ENCODE data around the gene PLK4. TPM values are rescaled to one million over a fixed set of nuclear protein-coding genes. Genes with fewer than 3 reads are reported as not detected.
"Not testable (repeated sequence)": the region's sequence is repeated elsewhere in the genome, so short reads cannot be mapped to it uniquely, and the experiment has no call there.

Gene PLK4
- total RNA-seq, 1 experiment from 2014 or later = 21.4 TPM

- H3K36me3 ChIP-seq (ENCODE audit: control insufficient read depth, insufficient read depth, low read length) = peaks cover 31% of the 10 kb centered on the region
- intact Hi-C loops (cut with micrococcal nuclease; ENCODE audit: unreplicated experiment) = no loop called here
Measured at GRCh38 chr4:127896069-127896468, 15.4 kb downstream of the PLK4 start.

GRCh38 chr4:127896528-127896927 is 15.8 kb downstream of the PLK4 start:
- Histone ChIP-seq H3K27ac (ENCODE audit: low read length) (no peak overlapping the region), H3K4me3 (ENCODE audit: low read depth in 2 of 2, low read length in 2 of 2) (no peak overlapping the region), H3K36me3 (ENCODE audit: control insufficient read depth, insufficient read depth, low read length) (peaks cover 26% of the 10 kb centered on the region), H3K27me3 (ENCODE audit: control insufficient read depth, insufficient read depth, low read length) (no peaks in the 10 kb centered on the region), H3K9me3 (ENCODE audit: control insufficient read depth, insufficient read depth, low read depth, low read length) (no peaks in the 10 kb centered on the region), H3K4me1 (ENCODE audit: control insufficient read depth, insufficient read depth, low read length) (no peaks in the 10 kb centered on the region)
- intact Hi-C loops (cut with micrococcal nuclease; ENCODE audit: unreplicated experiment) = no loop called here
- ChIA-PET CTCF (interaction anchor here (0.6 kb wide), 1 partner anchor 46 kb away, joined by 5 read pairs; no protein-coding TSS in a partner anchor), POLR2A (interaction anchor here (0.6 to 0.7 kb wide), 2 partner anchors 267 to 309 kb away, joined by 6 to 11 read pairs; no protein-coding TSS in a partner anchor)
- DNase-seq (ENCODE audit: low read depth, low spot score) = no peak
- TF ChIP-seq TCF7L2 (IDR thresholded peaks at IDR 0.05; ENCODE audit: low read depth, low read length) (no peak), POLR2AphosphoS5 (IDR thresholded peaks at IDR 0.05; ENCODE audit: low read depth, low read length) (no peak), SIN3A (IDR thresholded peaks at IDR 0.05; ENCODE audit: borderline replicate concordance, insufficient read depth, low read depth, low read length) (no peak), CTCF (IDR thresholded peaks at IDR 0.05) (no peak), REST (IDR thresholded peaks at IDR 0.05; ENCODE audit: insufficient read depth in 1 of 2, low read depth in 2 of 2, low read length in 1 of 2) (no peak)
- in situ Hi-C loops (cut with HindIII; ENCODE audit: low pct_unique_long_range_greater_than_20kb, low sequenced_read_pairs) = no loop called here
- BruUV-seq (replicated peaks) = no TSS peak
- ATAC-seq = no peak

More at GRCh38 chr4:127896069-127896468, 15.4 kb downstream of the PLK4 start:
- Histone ChIP-seq H3K9me3 (ENCODE audit: control insufficient read depth, insufficient read depth, low read depth, low read length) (no peaks in the 10 kb centered on the region), H3K27ac (ENCODE audit: low read length) (no peak overlapping the region), H3K27me3 (ENCODE audit: control insufficient read depth, insufficient read depth, low read length) (no peaks in the 10 kb centered on the region), H3K4me3 (ENCODE audit: low read depth in 2 of 2, low read length in 2 of 2) (no peak overlapping the region), H3K4me1 (ENCODE audit: control insufficient read depth, insufficient read depth, low read length) (no peaks in the 10 kb centered on the region)
- BruUV-seq (replicated peaks) = no TSS peak
- in situ Hi-C loops (cut with HindIII; ENCODE audit: low pct_unique_long_range_greater_than_20kb, low sequenced_read_pairs) = no loop called here
- ATAC-seq = no peak
- no peak for TF ChIP-seq CTCF (IDR thresholded peaks at IDR 0.05)
- ChIA-PET POLR2A (interaction anchor here (0.7 kb wide), 1 partner anchor 267 kb away, joined by 6 read pairs; no protein-coding TSS in a partner anchor), CTCF (interaction anchor here (0.6 kb wide), 1 partner anchor 47 kb away, joined by 5 read pairs; no protein-coding TSS in a partner anchor)
- DNase-seq (ENCODE audit: low read depth, low spot score) = no peak

GRCh38 chr4:127899682-127900081 is 19.0 kb downstream of the PLK4 start:
- H3K27me3 ChIP-seq (ENCODE audit: control insufficient read depth, insufficient read depth, low read length); ATAC-seq; DNase-seq (ENCODE audit: low read depth, low spot score); H3K36me3 ChIP-seq (ENCODE audit: control insufficient read depth, insufficient read depth, low read length); H3K27ac ChIP-seq (ENCODE audit: low read length); BruUV-seq (replicated peaks); POLR2A ChIA-PET; H3K4me3 ChIP-seq (ENCODE audit: low read depth in 2 of 2, low read length in 2 of 2); H3K4me1 ChIP-seq (ENCODE audit: control insufficient read depth, insufficient read depth, low read length); intact Hi-C loops (cut with micrococcal nuclease; ENCODE audit: unreplicated experiment); CTCF ChIA-PET; in situ Hi-C loops (cut with HindIII; ENCODE audit: low pct_unique_long_range_greater_than_20kb, low sequenced_read_pairs); H3K9me3 ChIP-seq (ENCODE audit: control insufficient read depth, insufficient read depth, low read depth, low read length): not testable (repeated sequence)
